GM19043 (cell line): ENCODE data around the gene UHRF2.

ENCODE experiments used
- ATAC-seq: cut with Tn5 transposase; IDR thresholded peaks from one replicate; pipeline ENCODE4 v1.9.1; 2021; ENCODE audit warnings: low read depth; ENCODE audit not compliant: unreplicated experiment

Gene UHRF2

DNA sequence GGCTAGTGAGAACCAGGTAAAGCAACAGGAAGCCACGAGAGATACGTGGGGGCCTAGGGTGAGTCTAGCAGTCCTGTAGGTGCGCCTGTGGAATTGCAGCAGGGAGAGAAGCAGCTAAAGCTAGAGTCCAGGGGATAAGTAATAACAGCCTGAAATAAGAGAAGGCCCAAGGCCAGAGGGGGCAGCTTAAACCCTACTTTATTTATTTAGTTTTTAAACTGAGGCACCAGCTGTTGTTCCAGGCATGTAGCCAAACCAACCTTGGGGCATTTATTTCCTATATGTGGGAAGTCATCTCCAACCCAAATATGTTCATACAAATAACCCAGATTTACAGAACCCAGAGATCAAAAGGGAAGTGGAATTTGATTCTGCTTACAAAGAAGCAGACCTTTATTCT is 139.0 kb downstream of the UHRF2 start:
- no peak for ATAC-seq

DNA sequence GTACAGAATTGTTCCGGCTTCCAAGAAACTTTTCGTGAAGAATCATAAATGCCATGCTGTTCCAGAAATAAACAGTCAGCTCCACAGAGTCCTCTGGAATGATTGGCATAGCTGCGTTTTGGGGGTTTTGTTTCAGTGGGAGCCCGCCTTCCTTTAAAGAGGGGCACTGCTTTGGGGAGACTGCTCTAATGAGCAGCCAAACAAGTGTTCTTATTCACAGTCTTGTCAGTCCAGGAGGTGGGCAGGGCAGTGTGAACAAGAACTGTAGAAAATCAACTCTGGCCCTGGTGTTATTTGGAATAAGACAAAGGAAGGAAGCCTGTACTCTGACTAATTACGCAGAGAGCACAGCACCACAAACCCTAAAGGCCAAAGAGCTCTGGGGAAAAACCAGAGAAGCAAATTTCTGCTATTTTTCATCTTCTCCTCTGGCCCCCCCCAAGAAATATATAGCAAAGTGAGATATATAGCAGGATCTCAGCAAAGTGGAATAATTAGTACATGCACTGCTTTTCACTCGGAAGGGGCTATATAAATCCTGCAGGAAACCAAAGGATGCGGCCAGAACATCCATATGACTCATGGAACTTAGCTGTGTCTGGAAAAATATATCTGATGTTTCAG is 139.6 kb downstream of the UHRF2 start:
- no peak for ATAC-seq

- ATAC-seq, result no peak
These were observed 140.9 kb downstream of the UHRF2 start for GRCh38 chr9:6553866-6554265.
